HG02981 (cell line): ENCODE results near the gene SMPD4.
"Not testable (repeated sequence)": the region's sequence is repeated elsewhere in the genome, so short reads cannot be mapped to it uniquely, and the experiment has no call there.

Experiments
- ATAC-seq: cut with Tn5 transposase; IDR thresholded peaks from one replicate; pipeline ENCODE4 v1.9.1; 2021; ENCODE audit warnings: mild to moderate bottlenecking, moderate library complexity; ENCODE audit not compliant: unreplicated experiment

The SMPD4 gene, protein sequence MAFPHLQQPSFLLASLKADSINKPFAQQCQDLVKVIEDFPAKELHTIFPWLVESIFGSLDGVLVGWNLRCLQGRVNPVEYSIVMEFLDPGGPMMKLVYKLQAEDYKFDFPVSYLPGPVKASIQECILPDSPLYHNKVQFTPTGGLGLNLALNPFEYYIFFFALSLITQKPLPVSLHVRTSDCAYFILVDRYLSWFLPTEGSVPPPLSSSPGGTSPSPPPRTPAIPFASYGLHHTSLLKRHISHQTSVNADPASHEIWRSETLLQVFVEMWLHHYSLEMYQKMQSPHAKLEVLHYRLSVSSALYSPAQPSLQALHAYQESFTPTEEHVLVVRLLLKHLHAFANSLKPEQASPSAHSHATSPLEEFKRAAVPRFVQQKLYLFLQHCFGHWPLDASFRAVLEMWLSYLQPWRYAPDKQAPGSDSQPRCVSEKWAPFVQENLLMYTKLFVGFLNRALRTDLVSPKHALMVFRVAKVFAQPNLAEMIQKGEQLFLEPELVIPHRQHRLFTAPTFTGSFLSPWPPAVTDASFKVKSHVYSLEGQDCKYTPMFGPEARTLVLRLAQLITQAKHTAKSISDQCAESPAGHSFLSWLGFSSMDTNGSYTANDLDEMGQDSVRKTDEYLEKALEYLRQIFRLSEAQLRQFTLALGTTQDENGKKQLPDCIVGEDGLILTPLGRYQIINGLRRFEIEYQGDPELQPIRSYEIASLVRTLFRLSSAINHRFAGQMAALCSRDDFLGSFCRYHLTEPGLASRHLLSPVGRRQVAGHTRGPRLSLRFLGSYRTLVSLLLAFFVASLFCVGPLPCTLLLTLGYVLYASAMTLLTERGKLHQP

GRCh38 chr2:130181325-130181879 lies at the start of gene SMPD4:
SMPD4 (minus strand) TSS chr2:130181602; CDS start chr2:130176592, 5,010 bp downstream.
- ATAC-seq: peak; percentile 61

DNA sequence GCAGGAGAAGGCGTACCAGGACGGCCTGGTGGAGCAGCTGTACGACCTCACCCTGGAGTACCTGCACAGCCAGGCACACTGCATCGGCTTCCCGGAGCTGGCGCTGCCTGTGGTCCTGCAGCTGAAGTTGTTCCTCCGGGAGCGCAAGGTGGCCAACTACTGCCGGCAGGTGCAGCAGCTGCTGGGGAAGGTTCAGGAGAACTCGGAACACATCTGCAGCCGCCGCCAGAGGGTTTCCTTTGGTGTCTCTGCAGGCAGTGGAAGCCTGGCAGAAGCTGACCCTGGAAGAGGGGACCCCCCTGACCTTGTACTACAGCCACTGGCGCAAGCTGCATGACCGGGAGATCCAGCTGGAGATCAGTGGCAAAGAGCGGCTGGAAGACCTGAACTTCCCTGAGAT lies 49.5 kb upstream of the SMPD4 start:
- ATAC-seq: not testable (repeated sequence)

GRCh38 chr2:130230376-130230775 lies 49.0 kb upstream of the SMPD4 start:
- not testable (repeated sequence) for ATAC-seq

GRCh38 chr2:130229161-130229510 lies 47.7 kb upstream of the SMPD4 start:
- not testable (repeated sequence) for ATAC-seq

DNA sequence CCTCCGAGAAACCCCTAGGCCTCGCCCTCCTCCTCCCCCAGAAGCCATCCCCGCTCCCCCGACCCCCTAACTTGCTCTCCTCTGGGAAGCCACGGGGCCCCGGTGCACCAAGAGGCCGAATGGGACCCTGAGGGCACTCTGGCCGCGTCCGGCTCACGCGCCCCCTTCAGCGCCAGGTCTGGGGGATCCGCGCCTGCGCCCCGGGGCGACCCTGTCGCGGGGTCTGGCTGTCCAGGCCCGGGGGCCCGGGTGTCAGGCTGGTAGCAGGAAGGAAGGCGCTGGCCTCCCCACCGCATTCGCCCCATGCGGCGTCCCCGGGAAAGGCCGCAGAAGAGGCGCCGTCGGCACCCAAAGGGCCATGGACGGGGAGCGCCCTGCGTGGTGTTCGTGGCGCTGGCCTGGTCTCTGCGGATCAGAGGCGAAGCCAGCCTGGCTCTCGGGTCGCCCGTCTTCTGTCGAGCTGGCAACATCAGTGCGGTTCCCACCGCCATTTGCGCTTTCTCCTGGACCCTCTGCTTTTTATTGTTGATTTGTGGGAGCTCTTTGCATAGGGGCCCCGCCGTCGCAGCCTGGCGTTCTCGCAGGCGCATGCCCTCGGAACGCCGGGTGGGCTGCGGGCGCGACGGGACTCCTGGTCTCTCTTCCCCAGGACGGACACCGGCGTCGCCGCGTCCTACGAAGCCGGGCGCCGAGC lies 47.2 kb upstream of the SMPD4 start:
- ATAC-seq: not testable (repeated sequence)

DNA sequence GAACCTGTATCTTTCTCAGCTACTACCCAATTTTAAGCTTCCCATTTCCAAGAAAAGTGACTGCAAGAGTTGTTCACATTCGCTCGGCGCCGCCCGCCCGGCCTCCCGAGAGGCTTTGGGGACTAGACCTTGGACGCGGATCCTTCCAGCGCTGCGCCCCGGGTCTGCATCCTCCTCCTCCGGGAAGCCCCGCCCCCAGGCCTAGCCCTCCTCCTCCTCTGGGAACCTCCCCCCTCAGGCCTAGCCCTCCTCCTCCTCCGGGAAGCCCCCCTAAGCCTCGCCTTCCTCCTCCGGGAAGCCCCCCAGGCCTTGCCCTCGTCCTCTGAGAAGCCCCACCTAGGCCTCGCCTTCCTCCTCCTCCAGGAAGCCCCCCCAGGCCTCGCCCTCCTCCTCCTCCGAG lies 46.6 kb upstream of the SMPD4 start:
- not testable (repeated sequence) for ATAC-seq

DNA sequence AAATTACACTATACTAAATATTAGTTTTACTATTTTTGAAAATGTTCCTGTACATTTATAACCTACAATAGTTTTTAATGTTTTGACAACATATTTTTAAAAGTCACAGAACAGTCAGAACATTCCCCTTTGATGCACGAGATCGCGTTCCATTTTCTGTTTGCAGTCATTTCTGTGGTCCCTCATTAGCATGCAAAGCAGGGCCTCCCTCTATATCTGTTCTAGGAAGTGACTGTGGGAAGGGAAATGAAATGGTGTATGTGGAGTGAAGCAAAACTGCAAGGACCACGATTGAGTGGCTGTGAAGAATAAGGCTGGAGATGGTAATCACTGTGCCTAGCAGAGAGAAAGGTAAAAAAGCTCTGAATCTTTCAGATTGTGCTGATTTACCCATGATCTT lies 41.1 kb upstream of the SMPD4 start:
- ATAC-seq: not testable (repeated sequence)

DNA sequence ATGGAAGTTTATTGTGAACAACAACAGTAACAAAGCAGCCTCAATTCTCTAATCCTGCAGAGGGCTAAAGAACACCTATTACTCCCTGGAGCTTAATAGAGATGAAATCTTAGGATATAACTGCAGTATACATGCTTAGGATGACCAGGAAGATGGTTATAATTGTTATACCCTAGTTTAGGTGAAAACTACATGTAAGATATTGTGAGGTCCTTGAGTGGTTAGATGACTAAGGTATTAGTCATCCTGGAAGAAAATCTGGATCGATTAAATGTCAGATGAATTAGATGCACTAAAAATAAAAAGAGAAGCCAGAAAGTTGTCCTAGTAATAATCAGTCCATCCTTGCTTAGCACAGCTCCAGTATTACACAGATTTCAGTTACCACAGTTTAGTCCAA lies 39.1 kb upstream of the SMPD4 start:
- not testable (repeated sequence) for ATAC-seq

- ATAC-seq: not testable (repeated sequence)
Observed at GRCh38 chr2:130219147-130219546, 37.7 kb upstream of the SMPD4 start.

DNA sequence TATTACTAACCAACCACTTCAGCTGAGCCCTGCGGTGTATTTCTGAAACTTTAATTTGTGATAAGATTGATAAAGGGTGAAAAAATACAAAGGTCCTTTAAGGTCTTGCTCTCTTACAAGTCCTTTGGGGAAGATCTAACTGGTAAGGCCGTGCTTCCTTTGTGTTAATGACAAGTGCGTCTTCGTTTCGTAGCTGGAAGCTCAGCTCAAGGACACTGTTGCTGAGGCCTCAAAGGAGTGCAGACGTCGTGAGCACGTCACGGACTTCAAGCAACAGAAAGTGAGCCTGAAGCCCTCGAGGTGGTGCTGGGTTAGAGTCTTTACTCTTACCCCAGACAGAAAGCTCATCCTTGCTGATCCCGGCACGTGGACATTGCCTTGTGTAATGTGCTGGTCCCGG lies 25.6 kb upstream of the SMPD4 start:
- not testable (repeated sequence) for ATAC-seq

- not testable (repeated sequence) for ATAC-seq
Observed at GRCh38 chr2:130203150-130203549, 21.7 kb upstream of the SMPD4 start.

- not testable (repeated sequence) for ATAC-seq
Observed at GRCh38 chr2:130202518-130202917, 21.1 kb upstream of the SMPD4 start.

DNA sequence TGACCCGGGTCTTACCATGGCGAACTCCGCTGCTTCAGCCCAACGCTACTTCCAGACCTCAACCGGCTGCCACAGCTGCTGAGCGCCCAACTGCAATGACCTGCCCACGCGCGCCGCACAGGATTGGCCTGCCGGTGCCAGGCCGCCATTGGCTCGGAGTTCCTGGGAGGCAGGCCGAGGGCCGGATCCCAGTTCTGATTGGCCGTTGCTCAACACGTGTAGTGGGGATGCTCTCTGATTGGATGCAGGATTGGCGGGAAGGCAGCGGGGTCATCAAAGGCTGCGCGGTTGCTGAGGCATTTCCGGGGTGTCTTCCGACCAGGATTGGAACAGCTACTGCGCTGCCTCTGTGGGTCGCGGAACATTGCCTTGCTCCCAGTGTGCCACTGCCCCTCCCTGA lies 16.9 kb upstream of the SMPD4 start, which contains the start of gene TUBA3E:
Gene TUBA3E (minus strand): TSS at position 97 of the 400 bp plus-strand sequence. CDS start 79 bp downstream, at position 18.
- ATAC-seq: no peak

DNA sequence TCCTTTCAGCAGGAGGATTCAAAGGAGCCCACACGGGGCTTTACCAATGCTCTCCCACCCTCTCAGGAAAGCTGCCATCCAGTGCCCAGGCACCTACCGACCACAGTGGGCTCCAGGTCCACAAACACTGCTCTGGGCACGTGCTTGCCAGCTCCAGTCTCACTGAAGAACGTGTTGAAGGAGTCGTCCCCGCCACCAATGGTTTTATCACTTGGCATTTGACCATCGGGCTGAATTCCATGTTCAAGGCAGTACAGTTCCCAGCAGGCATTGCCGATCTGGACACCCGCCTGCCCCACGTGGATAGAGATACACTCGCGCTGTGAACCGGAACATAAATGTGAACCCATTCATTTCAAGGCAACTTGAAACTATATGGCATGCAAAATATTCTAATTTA lies 14.7 kb upstream of the SMPD4 start:
- not testable (repeated sequence) for ATAC-seq

DNA sequence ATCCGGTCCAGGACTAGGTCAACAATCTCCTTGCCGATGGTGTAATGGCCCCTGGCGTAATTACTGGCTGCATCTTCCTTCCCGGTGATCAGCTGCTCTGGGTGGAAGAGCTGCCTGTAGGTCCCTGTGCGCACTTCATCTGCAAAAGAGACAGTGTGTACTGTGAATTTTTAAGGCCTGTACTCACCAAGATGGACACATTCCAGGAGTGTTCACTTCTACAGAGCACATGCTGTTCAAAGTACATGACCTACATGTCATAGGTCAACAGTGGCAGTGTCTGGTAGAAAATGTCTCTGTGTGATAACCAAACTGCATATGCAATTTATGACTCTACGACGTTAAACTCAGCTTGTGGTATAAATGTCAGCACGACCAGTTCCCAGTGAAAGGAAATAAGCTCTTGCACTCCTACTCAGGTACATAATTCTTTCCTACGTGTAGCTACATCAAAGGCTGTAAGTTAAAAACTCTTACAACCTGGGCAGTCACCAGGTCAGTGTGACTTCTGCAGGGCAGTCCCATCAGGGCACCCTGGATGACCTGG lies 13.8 kb upstream of the SMPD4 start:
- ATAC-seq: not testable (repeated sequence)

DNA sequence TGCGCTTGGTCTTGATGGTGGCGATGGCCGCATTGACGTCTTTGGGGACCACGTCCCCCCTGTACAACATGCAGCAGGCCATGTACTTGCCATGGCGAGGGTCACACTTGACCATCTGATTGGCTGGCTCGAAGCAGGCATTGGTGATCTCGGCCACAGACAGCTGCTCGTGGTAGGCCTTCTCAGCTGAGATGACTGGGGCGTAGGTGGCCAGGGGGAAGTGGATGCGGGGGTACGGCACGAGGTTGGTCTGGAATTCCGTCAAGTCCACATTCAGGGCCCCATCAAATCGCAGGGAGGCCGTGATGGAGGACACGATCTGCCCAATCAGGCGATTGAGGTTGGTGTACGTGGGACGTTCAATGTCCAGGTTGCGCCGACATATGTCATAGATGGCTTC lies 12.4 kb upstream of the SMPD4 start:
- ATAC-seq: not testable (repeated sequence)

GRCh38 chr2:130192451-130192850 lies 11.0 kb upstream of the SMPD4 start:
- not testable (repeated sequence) for ATAC-seq

GRCh38 chr2:130191319-130191718 lies 9.9 kb upstream of the SMPD4 start:
- ATAC-seq: not testable (repeated sequence)

DNA sequence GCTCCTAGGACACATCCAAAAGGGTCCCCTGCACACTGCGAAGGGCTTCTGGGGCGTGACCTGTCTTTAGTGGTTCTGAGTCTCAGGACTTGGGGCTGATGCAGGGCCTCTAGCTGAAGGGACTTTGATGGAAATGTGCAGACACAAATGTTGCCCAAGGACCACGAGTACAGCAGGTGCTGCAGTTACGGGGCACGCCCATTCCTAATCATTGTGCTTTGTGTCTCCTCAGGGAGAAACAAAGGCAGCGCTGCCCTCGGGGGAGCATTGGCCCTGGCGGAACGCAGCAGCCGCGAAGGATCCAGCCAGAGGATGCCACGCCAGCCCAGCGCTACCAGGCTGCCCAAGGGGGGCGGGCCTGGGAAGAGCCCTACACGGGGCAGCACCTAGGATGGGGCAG lies 8.8 kb upstream of the SMPD4 start:
- no peak for ATAC-seq

GRCh38 chr2:130188958-130189357 lies 7.6 kb upstream of the SMPD4 start:
- not testable (repeated sequence) for ATAC-seq
